Activated naive CD8-positive, alpha-beta T cell treated with anti-CD3 and anti-CD28 coated beads, Interleukin-2, amount 50 U/mL, for 24 hours (primary cell): ENCODE results near the gene POLR2L.
A peak's percentile ranks its signal among the peaks of the same experiment; 100 is the strongest.

Source experiments
- ATAC-seq: fragments of 150-1000 bp; cut with Tn5 transposase; one replicate; pipeline ENCODE4 v1.10.0; 2021
- DNase-seq: peaks from one replicate; pipeline ENCODE4 v3.0.0; 2021
- H3K27ac Mint-ChIP-seq: one replicate; pipeline ENCODE4 v1.8.0; 2021; ENCODE audit warnings: mild to moderate bottlenecking, mixed read lengths
- H3K27me3 Mint-ChIP-seq: one replicate; pipeline ENCODE4 v1.8.0; 2021; ENCODE audit warnings: mixed read lengths
- H3K36me3 Mint-ChIP-seq: one replicate; pipeline ENCODE4 v1.8.0; 2021; ENCODE audit warnings: low read depth, mixed read lengths
- H3K4me1 Mint-ChIP-seq: one replicate; pipeline ENCODE4 v1.8.0; 2021; ENCODE audit warnings: mixed read lengths
- H3K4me3 Mint-ChIP-seq: one replicate; pipeline ENCODE4 v1.8.0; 2021; ENCODE audit warnings: mild to moderate bottlenecking, moderate library complexity, mixed read lengths
- H3K9me3 Mint-ChIP-seq: one replicate; pipeline ENCODE4 v1.8.0; 2021; ENCODE audit warnings: mixed read lengths

POLR2L gene

DNA sequence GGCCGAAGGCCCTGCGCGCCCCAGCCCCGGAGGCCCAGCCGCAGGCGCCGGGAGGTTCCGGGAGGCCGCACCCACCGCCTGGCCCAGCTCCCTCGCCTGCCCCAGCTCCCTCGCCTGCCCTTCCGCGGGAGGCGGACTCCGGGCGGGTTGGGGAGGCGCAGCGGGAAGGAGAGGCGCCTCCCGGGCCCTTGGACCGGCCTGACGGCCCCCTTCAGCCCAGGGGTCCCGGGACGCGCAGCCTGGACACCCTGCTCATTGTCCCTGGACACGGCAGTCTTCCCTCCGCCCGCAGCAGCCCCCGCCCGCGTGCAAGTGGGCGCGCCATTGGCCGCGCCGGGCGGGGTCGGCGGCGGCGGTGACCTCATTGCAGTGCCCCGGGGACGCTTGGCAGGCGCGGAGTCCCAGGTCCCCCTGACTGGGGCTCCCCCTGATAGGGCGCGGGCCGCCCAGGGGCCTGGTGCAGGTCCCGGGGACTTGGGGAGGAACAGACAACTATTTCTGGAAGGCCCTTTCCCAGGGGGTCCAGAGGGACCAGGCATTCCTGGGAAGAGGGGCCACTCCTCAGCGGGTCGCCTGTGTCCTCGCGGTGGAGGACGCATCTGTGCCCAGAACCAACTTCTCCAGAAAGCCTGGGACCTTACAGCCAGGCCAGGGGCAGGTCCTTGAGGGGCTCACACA lies 9.1 kb downstream of the POLR2L start:
- Mint-ChIP-seq H3K36me3 (no peaks in the 10 kb centered on the region), H3K4me1 (peaks cover 23% of the 10 kb centered on the region), H3K27me3 (peaks cover 26% of the 10 kb centered on the region), H3K9me3 (no peaks in the 10 kb centered on the region), H3K27ac (no peak overlapping the region), H3K4me3 (peak overlapping the region; percentile 76)
- DNase-seq: peak; percentile 60
- ATAC-seq: peak; percentile 39

DNA sequence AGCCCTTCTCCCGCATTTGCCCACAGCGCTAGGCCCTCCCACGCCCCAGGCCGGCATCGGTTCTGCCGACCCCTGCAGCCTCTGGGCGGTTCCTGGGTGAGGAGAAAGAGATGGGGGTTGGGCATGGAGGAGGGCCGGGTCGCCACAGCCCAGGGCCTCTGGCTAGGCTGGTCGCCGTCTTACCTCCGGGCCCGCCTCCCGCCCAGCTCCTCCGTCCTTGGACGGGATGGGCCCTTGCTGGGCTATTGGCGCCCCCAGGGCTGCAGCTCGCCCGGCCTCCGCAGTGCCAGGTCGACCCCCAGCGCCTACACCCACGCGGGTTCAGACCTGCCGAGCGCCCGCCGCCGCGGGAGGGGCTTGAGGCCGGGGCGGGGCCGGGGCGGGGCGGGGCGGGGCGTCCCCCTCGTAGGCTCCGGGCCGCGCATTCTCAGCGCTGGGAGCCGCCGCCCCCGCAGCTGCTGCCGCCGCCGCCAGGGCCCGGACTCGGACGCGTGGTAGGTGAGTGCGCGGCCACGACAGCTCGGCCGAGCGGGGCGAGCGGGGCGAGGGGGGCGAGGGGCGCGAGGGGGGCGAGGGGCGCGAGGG lies 9.7 kb downstream of the POLR2L start, which contains the start of gene CD151:
TSS of gene CD151 (plus strand) at position 424 of the 585 bp plus-strand sequence. CDS start 3,118 bp downstream, outside the sequence.
- Mint-ChIP-seq H3K4me3 (peak within 1 kb of the TSS; percentile 76), H3K27ac (peak within 1 kb of the TSS; percentile 56), H3K9me3 (no peaks in the 10 kb centered on the region), H3K4me1 (peaks cover 29% of the 10 kb centered on the region), H3K27me3 (peaks cover 32% of the 10 kb centered on the region), H3K36me3 (no peaks in the 10 kb centered on the region)
- peak; percentile 59 for DNase-seq
- peak; percentile 31 for ATAC-seq

DNA sequence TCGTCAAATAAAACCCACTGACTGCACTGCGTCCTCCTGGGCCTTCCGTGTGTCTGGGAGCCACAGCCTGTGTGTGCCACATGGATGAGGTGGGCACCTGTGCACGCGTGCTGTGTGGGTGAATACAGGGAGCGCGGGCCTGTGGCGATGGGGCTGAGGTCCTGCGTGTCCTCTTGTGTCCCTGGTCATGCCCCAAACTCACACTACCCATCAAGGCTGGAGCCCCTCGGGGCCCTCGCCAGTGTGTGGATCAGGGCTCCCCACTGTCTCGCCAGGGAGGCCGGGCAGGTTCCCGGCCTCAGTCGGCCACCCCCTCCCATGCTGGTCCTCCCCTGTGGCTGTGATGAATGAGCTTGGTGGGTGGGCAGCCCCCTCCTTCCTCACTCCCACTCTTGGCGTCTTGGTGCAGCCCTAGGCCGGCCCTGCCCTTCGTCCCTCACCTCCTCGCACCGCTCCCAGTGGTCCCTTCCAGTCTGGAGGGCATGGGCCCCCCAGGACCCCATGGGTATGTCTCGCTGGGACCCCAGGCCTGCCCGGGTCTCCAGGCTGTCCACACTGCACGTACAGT lies 10.3 kb downstream of the POLR2L start:
- no peak for ATAC-seq
- peaks cover 35% of the 10 kb centered on the region for H3K27me3 Mint-ChIP-seq
- no peak for DNase-seq
- no peak overlapping the region for H3K4me3 Mint-ChIP-seq
- H3K36me3 Mint-ChIP-seq: no peaks in the 10 kb centered on the region
- no peaks in the 10 kb centered on the region for H3K9me3 Mint-ChIP-seq
- H3K4me1 Mint-ChIP-seq: peaks cover 32% of the 10 kb centered on the region
- H3K27ac Mint-ChIP-seq: no peak overlapping the region

DNA sequence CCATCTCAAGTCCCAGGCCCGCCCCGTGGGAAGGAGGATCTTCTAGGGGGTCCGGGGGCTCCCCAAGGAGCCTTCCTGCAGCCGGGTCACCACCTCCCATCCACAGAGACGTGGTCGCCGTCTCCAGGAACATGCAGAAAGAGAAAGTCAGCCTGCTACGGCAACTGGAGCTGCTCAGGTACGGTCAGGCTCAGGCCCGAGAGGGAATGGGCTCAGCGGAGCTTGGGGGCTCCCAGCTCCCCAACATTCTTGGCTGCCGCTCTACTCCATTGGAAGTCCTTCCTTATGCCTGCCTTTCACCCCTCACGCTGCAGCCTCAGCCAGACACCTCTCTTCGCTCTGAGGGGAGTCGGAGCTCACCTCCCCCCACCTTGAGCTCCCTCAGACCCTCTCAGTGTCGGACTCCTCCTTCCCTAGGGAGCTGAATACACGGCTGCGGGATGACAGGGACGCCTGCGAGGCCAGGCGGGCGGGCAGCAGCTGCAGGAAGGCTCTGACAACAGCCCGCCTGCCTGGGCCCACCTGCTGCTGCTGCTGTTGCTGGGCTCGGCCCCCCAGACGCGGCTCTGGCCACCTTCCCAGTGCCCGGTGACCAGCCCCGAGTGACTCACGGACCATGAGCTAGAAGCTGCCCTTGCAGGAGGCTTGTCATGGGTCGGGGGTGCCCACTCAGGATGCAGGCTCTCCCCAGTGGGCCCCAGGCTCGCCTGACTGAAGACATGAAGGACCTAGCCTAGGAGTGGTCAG lies 11.0 kb downstream of the POLR2L start:
- no peak overlapping the region for H3K27ac Mint-ChIP-seq
- H3K4me1 Mint-ChIP-seq: peaks cover 36% of the 10 kb centered on the region
- H3K36me3 Mint-ChIP-seq: no peaks in the 10 kb centered on the region
- H3K4me3 Mint-ChIP-seq: no peak overlapping the region
- peaks cover 39% of the 10 kb centered on the region for H3K27me3 Mint-ChIP-seq
- no peak for DNase-seq
- no peaks in the 10 kb centered on the region for H3K9me3 Mint-ChIP-seq
- ATAC-seq: no peak

DNA sequence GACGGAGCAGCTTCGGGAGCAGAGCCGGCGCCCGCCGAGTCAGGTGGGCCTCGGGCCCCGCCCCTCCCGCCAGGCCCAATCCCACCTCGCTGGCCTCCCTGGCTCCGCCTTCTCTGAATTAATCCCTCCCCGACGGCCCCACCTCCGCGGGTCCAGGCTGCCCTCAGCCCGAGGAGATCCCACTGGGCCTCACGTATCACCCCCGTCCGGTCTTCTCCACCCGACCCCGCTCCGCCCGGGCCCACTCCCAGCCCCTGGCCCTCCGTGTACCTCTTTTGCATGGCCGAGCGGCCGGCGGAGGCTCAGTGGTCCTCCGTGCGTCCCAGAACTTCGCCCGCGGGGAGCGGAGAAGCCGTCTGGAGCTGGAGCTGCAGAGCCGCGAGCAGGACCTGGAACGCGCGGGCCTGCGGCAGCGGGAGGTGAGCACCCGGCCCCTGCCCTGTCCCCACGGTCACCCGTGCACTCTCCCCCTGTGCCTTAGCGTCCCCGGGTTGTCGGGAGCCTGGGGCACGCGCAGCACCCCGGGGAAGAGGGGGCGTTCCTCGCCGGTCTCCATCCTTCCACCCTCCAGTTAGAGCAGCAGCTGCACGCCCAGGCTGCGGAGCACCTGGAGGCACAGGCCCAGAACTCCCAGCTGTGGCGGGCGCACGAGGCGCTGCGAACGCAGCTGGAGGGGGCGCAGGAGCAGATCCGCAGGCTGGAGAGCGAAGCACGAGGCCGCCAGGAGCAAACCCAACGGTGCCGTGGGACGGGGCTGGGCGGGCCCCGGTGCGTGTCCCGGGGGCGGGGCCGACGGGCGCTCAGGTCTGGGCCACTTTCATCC lies 11.8 kb downstream of the POLR2L start:
- Mint-ChIP-seq H3K27me3 (peaks cover 39% of the 10 kb centered on the region), H3K27ac (no peak overlapping the region), H3K36me3 (no peaks in the 10 kb centered on the region), H3K9me3 (no peaks in the 10 kb centered on the region), H3K4me1 (peaks cover 37% of the 10 kb centered on the region), H3K4me3 (peak overlapping the region; percentile 14)
- ATAC-seq (peak; percentile 50), DNase-seq (peak; percentile 77)

DNA sequence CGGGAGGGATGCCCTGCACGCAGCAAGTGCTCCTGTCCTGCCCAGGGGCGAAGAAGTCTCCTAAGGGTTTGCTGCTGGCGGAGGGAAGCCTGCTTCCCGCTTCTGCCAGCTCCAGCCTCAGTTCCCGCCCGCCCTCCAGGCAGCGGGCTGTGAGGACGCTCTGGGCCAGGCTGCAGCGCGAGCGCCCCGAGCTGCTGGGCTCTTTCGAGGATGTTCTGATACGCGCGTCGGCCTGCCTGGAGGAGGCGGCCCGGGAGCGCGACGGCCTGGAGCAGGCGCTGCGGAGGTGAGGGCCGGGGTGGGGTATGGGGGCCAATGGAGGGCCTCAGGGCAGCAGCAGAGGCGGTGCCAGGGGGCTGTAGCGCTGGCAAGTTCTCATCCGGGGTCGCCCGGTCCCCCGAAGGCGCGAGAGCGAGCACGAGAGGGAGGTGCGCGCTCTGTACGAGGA lies 12.5 kb downstream of the POLR2L start:
- Mint-ChIP-seq H3K36me3 (no peaks in the 10 kb centered on the region), H3K4me3 (peak overlapping the region; percentile 14), H3K27me3 (peaks cover 39% of the 10 kb centered on the region), H3K9me3 (no peaks in the 10 kb centered on the region), H3K4me1 (peaks cover 32% of the 10 kb centered on the region), H3K27ac (no peak overlapping the region)
- DNase-seq: no peak
- ATAC-seq: no peak

DNA sequence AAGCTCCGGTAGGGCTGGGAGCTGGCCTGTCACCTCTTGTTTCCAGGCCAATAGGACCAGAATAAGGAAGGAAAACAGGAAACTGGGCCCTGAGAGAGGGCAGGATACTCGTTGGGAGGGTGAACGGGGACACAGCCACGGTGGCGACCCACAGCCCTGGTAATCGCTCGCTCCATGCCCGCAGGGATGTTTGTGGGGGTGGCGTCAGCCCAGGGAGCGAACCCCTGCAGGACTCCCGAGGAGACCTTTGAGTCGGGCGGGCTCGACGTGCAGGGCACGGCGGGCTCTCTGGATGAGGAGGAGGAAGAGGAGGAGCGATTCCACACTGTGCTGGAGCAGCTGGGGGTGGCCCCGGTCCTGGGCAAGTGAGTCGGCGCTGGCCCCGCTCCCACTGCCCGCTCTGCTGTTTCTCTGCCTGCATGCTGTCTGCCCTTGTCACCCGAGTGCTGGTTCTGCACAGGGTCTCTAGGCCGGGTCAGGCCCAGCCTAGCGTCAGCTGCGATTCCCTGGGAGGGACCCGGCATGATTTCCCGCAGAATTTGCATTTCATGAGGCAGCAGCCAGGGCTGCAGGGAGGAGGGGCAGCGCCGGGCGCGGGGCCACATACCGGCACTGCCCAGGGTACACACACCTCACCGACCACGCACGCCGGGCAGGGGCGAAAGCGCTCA lies 13.0 kb downstream of the POLR2L start:
- H3K9me3 Mint-ChIP-seq: no peaks in the 10 kb centered on the region
- H3K4me1 Mint-ChIP-seq: peaks cover 29% of the 10 kb centered on the region
- H3K27ac Mint-ChIP-seq: no peak overlapping the region
- ATAC-seq: no peak
- no peak for DNase-seq
- no peaks in the 10 kb centered on the region for H3K36me3 Mint-ChIP-seq
- peaks cover 39% of the 10 kb centered on the region for H3K27me3 Mint-ChIP-seq
- H3K4me3 Mint-ChIP-seq: peak overlapping the region; percentile 14

DNA sequence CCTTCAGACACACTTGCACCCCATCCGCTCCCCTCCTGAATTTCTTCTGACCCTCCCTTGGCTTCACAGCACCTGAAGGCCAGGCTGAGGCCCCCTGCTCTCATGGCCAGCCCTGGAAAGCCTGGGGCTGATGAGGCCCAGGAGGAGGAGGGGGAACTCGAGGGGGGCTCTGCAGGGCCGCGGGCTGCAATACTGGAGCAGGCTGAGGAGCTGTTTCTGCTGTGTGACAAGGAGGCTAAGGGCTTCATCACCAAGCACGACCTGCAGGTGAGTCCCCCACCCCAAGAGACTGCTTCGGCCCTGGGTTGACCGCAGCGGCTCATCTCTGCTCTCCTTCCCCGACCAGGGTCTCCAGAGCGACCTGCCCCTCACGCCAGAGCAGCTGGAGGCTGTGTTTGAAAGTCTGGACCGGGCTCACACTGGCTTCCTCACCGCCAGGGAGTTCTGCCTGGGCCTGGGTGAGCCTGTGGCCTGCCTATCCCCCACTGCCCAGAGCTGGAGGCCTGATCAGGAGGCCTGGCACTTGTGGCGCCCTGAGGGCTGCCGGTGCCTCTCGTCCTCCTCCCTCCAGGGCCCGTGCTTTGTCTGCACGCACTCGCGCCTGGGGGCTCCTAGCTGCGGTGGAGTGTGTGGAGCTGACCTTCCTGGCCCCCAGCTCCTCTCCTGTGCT lies 13.7 kb downstream of the POLR2L start:
- peaks cover 39% of the 10 kb centered on the region for H3K27me3 Mint-ChIP-seq

DNA sequence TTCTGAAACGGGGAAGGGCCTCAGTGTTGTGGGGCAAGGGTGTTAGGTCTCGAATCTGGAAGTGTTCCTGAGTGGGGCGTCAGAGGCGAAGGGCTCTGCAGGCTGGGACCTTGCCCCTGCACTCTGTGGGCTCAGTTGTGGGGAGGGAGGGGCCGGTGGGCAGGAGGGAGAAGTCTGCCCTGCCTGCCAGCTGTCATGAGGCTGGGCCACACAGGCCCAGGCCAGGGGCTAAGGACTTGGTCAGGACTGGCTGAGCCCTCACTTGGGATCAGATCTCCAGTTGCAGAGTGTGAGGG lies 14.5 kb downstream of the POLR2L start, which contains the start of gene CRACR2B:
TSS of gene CRACR2B (plus strand) at position 23 of the 296 bp plus-strand sequence. CDS start 689 bp downstream, outside the sequence.
- no peak for ATAC-seq
- no peaks in the 10 kb centered on the region for H3K36me3 Mint-ChIP-seq
- peaks cover 39% of the 10 kb centered on the region for H3K27me3 Mint-ChIP-seq

More for the DNA sequence above, 13.7 kb downstream of the POLR2L start:
- Mint-ChIP-seq H3K9me3 (no peaks in the 10 kb centered on the region), H3K4me3 (no peak overlapping the region), H3K27ac (no peak overlapping the region), H3K36me3 (no peaks in the 10 kb centered on the region), H3K4me1 (peaks cover 23% of the 10 kb centered on the region)
- no peak for DNase-seq
- no peak for ATAC-seq

DNA sequence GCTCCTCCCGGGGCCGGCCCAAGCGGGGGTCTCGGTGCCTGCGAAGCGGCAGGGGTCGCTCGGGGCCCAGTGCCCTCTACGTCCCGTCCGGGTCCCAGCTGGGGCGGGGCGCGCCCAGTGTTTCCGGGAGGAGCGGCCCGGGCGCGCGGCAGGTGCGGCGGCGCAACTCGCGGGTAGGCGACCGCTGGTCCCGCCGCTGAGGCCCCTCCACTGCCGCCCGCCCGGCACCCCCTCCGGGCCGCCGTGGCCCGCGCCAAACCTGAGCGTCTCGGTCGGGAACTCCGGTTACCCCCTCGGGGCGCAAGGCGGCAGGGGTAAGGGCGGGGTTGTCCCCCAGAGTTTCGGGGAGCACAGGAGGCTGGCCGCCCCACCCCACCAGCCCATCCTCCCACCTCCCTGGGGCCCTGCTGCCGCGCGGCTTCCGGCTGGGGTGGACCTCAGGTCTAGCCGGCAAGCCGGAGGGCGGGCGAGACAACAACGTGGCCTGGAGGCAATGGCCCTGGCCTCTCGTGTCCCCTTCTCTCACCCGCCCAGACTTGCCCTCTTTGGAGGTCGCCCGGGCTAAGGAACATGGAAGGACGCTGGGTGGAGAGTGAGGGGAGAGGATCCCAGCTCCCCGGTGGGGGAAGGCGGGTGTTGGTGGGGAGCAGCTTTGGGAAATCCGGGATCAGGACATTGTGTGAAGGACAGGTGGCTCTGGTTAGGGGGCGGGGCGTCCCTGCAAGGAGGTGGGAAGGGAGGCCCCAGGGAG lies 15.0 kb downstream of the POLR2L start:
- DNase-seq: no peak
- H3K9me3 Mint-ChIP-seq: no peaks in the 10 kb centered on the region
- H3K27me3 Mint-ChIP-seq: peaks cover 39% of the 10 kb centered on the region
- ATAC-seq: peak; percentile 3
- H3K36me3 Mint-ChIP-seq: no peaks in the 10 kb centered on the region
- peaks cover 23% of the 10 kb centered on the region for H3K4me1 Mint-ChIP-seq
- no peak overlapping the region for H3K27ac Mint-ChIP-seq
- peak overlapping the region; percentile 50 for H3K4me3 Mint-ChIP-seq

More for the DNA sequence above, 14.5 kb downstream of the POLR2L start, which contains the start of gene CRACR2B:
- Mint-ChIP-seq H3K4me1 (peaks cover 23% of the 10 kb centered on the region), H3K9me3 (no peaks in the 10 kb centered on the region), H3K4me3 (peak within 1 kb of the TSS; percentile 64), H3K27ac (no peak within 1 kb of the TSS)
- no peak for DNase-seq

DNA sequence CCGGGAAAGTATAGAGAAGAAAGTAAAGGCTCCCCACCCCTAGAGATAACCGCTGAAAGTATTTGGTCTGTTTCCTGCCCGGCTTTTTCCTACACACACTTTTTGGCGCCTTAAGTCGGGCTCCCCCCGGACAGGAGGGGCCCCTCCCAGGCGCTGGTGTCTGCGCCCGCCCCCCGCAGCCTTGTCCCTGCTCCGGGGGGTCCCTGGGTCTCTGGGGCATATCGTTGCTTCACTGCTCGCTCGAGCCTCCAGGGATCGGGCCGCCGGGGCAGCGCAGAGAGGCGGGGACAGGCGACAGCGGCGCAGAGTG lies 15.5 kb downstream of the POLR2L start:
- ATAC-seq: peak; percentile 2
- Mint-ChIP-seq H3K36me3 (no peaks in the 10 kb centered on the region), H3K9me3 (no peaks in the 10 kb centered on the region), H3K4me3 (peak overlapping the region; percentile 64), H3K27me3 (peaks cover 37% of the 10 kb centered on the region), H3K4me1 (peaks cover 23% of the 10 kb centered on the region), H3K27ac (no peak overlapping the region)
- DNase-seq: no peak

DNA sequence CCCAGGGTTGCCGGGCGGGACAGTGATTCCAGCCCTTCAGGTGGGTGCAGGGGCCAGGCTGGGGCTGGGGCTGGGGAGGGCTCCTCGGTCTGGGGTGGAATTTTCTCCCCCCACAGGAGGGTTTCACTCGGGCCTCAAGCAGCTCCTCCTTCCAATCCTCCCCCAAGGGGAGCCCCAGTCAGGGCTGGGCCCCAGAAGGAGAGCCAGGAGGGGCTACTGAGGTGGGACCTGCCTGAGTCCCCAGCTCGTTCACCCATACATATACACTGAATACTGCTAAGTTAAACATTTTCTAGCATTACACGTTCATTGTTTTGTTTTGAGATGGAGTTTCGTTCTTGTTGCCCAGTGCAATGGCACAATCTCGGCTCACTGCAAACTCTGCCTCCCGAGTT lies 16.1 kb downstream of the POLR2L start:
- Mint-ChIP-seq H3K4me1 (peaks cover 23% of the 10 kb centered on the region), H3K27me3 (peaks cover 34% of the 10 kb centered on the region)

More for the DNA sequence above, 16.1 kb downstream of the POLR2L start:
- Mint-ChIP-seq H3K27ac (no peak overlapping the region), H3K4me3 (peak overlapping the region; percentile 64), H3K9me3 (no peaks in the 10 kb centered on the region), H3K36me3 (no peaks in the 10 kb centered on the region)
- no peak for ATAC-seq
- no peak for DNase-seq
